ENCODE data around the gene ASB2. TPM values are rescaled to one million over a fixed set of nuclear protein-coding genes. Genes with fewer than 3 reads are reported as not detected.

ASB2 gene, protein sequence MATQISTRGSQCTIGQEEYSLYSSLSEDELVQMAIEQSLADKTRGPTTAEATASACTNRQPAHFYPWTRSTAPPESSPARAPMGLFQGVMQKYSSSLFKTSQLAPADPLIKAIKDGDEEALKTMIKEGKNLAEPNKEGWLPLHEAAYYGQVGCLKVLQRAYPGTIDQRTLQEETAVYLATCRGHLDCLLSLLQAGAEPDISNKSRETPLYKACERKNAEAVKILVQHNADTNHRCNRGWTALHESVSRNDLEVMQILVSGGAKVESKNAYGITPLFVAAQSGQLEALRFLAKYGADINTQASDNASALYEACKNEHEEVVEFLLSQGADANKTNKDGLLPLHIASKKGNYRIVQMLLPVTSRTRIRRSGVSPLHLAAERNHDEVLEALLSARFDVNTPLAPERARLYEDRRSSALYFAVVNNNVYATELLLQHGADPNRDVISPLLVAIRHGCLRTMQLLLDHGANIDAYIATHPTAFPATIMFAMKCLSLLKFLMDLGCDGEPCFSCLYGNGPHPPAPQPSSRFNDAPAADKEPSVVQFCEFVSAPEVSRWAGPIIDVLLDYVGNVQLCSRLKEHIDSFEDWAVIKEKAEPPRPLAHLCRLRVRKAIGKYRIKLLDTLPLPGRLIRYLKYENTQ
- 1 to 10 TPM; 2.4 to 2.5 TPM for total RNA-seq

DNA sequence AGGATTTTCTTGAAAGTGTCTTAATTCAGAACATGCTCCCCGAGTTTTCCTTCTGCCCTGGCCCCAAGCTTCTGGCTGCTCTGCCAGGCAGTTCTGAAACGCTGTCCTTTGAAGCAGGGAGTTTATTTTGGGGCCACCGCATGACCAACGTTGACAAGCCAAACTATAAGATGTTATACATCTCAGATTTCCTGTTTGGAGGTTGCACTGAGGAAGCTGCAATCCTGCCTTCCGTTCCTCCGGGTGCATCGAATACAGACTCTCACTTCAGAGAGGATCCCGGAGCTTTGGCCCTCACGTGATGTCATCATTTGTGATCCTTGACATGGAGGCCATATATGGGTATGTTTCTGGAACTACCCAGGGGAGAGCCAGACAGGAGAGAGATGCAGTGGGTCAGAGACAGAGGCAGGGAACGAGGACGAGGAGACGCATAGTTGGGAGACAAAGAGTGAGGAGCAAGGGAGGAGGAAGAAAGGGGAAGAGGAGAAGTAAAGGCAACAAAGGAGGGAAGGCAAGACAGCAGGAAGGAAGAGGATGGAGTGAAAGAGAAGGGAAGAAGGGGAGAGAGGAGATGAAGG, at the start of gene ASB2:
Gene ASB2, minus strand, starts transcription at position 94 of the 581 bp plus-strand sequence. CDS start 12,031 bp downstream, outside the sequence.
- H3K4me1 Mint-ChIP-seq (ENCODE audit: low read depth), result peaks cover 79% of the 10 kb centered on the region
- DNase-seq, result peak; percentile 67
- H3K27ac Mint-ChIP-seq, result peak within 1 kb of the TSS; percentile 95
- H3K4me3 Mint-ChIP-seq, result peak within 1 kb of the TSS; percentile 55
- peaks cover 22% of the 10 kb centered on the region for H3K9me3 Mint-ChIP-seq
- CTCF ChIA-PET, result interaction anchor here (1.1 to 3.5 kb wide), 3 partner anchors 9 to 37 kb away, joined by 3 to 31 read pairs (median 4); no protein-coding TSS in a partner anchor
- peaks cover 15% of the 10 kb centered on the region for H3K36me3 Mint-ChIP-seq (ENCODE audit: low read depth)
- intact Hi-C loops (cut with micrococcal nuclease), result loop anchor here (2.0 to 10.0 kb wide), 2 partner anchors 50 to 1288 kb away; partner anchors contain the start of gene OTUB2
- no peaks in the 10 kb centered on the region for H3K27me3 Mint-ChIP-seq (ENCODE audit: low read depth)

DNA sequence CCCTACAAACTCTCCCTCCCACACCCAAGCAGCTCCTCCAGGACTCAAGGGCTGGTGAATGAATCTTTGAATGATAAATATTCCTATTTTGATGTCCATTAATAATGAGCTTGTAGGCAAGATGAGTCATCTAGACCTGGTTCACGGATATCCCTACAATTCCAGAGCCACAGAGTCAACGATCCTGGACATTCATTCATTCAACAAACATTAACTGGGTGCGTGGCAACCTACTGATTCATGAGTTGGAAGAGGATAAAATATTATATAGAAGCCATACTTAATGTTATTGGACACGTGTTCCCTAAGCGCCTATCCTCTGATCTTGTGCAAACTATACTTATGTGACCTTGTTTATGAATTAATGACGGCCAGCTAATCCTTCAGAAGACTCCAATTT, 49.4 kb upstream of the ASB2 start:
- CTCF ChIA-PET, result interaction anchor here (0.8 to 1.1 kb wide), 3 partner anchors 10 to 111 kb away, joined by 3 to 7 read pairs (median 3); no protein-coding TSS in a partner anchor
- no peak overlapping the region for H3K27ac Mint-ChIP-seq

DNA sequence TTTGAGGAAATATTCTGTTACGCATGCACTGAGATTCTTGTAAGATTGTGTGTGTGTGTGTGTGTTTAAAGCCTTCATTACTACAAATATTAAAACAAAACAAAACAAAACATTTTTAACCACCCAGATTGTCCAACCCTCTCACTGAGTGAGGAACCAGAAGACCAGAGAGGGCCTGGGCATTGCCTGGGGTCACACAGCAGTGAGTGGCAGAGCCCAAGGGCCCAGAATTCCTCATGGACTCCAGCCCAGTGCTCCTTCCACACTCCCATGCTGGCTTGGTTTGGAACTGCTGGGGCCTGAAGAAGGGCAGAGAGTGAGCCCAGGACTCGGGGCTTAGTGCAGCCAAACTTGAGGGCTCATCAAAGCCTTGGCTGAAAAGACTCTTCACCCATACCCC, 48.2 kb upstream of the ASB2 start:
- Mint-ChIP-seq H3K36me3 (ENCODE audit: low read depth) (no peaks in the 10 kb centered on the region), H3K4me3 (no peak overlapping the region), H3K27me3 (ENCODE audit: low read depth) (no peaks in the 10 kb centered on the region), H3K9me3 (no peaks in the 10 kb centered on the region), H3K4me1 (ENCODE audit: low read depth) (peaks cover 34% of the 10 kb centered on the region), H3K27ac (no peak overlapping the region)
- no peak for DNase-seq
- intact Hi-C loops (cut with micrococcal nuclease), result no loop called here
- CTCF ChIA-PET, result interaction anchor here (0.8 to 1.3 kb wide), 4 partner anchors 16 to 112 kb away, joined by 3 to 4 read pairs (median 4); no protein-coding TSS in a partner anchor

More for the DNA sequence above, 49.4 kb upstream of the ASB2 start:
- no peaks in the 10 kb centered on the region for H3K9me3 Mint-ChIP-seq
- no peaks in the 10 kb centered on the region for H3K36me3 Mint-ChIP-seq (ENCODE audit: low read depth)
- H3K27me3 Mint-ChIP-seq (ENCODE audit: low read depth), result no peaks in the 10 kb centered on the region
- intact Hi-C loops (cut with micrococcal nuclease), result loop anchor here (1.0 to 2.0 kb wide), 4 partner anchors 49 to 149 kb away; partner anchors contain the start of genes ASB2, DDX24, IFI27L1 and IFI27L2
- H3K4me3 Mint-ChIP-seq, result peak overlapping the region; percentile 68
- DNase-seq, result no peak
- H3K4me1 Mint-ChIP-seq (ENCODE audit: low read depth), result peaks cover 34% of the 10 kb centered on the region

DNA sequence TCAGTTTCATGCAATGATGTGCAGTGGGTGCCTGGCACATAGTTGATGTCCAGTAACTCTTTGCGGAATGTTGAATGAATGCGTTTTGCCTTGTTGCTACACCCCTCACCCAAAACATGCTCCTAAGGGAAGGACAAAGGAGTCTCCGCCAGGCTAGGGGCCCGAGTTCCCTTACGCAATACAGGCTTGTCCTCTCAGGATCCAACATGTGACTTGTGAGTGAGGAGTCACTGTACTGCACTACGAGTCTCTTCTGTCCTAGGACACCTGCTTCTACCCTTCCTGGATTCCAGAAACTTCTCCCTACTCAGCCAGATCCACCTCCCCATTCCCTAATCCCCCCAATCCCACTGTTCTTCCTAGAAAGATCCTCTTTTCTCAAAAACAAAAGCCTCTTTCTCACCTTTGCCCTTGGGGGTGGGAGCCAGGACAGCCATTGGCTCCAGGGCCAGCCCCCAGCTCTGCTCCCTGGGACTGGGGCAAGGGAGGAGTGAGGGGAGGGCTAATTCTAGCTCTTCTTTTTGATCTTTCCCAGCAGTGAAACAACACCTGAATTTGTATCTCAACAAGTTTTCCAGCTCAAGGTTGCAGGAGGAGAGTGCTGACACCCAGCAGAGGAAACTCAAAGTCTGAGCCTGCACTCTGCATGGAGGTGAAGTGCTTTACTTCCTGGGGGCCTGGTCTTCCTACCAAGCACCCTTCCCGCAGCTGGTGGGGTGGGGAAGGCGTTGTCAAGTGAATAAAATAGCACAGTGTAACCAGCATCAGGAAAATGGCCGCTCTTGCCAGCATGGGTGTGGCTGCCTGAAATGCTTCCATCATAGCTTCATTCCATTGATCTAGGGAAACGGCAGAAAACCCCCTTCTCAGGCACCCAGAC, 46.4 kb upstream of the ASB2 start:
- intact Hi-C loops (cut with micrococcal nuclease), result no loop called here
- H3K4me3 Mint-ChIP-seq, result no peak overlapping the region
- no peaks in the 10 kb centered on the region for H3K27me3 Mint-ChIP-seq (ENCODE audit: low read depth)
- H3K9me3 Mint-ChIP-seq, result no peaks in the 10 kb centered on the region
- CTCF ChIA-PET, result interaction anchor here (0.7 to 1.9 kb wide), 5 partner anchors 13 to 114 kb away, joined by 3 to 9 read pairs (median 4); no protein-coding TSS in a partner anchor
- H3K27ac Mint-ChIP-seq, result no peak overlapping the region
- H3K4me1 Mint-ChIP-seq (ENCODE audit: low read depth), result peaks cover 23% of the 10 kb centered on the region
- DNase-seq, result no peak
- no peaks in the 10 kb centered on the region for H3K36me3 Mint-ChIP-seq (ENCODE audit: low read depth)

DNA sequence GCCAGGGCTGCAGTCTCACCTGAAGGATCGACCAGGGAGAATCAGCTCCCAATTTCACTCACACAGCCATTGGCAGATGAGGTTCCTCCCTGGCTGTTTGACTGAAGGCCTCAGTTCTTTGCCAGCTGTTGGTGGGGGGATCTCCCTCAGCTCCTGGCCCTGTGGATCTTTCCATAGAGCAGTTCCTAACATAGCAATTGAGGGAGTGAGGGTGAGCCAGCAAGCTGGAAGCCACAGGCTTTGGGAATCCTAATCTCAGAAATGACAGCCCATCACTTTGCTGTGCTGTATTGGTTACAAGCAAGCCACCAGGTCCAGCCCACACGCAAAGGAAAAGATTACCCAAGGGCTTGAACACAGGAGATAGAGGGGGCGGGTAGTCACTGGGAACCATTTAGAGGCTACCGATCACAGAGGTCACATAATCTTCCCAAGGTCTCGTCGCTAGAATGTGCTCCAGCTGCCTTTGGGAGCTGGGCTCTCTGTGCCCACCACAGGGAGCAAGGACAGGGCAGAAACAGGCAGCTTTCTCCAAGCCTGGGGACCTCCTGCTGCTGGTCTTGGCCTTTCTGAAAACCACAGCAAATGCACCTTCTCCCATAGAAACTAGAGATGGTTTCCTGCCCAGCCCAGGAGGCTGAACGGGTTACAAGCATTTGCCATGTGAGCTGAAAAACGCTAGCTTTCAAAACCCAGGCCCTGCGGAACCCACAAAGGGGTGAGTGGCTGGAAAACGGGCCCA, 45.2 kb upstream of the ASB2 start:
- CTCF ChIA-PET, result interaction anchor here (0.7 to 1.9 kb wide), 10 partner anchors 15 to 115 kb away, joined by 3 to 9 read pairs (median 4); no protein-coding TSS in a partner anchor
- H3K4me1 Mint-ChIP-seq (ENCODE audit: low read depth), result peaks cover 18% of the 10 kb centered on the region
- H3K27ac Mint-ChIP-seq, result no peak overlapping the region
- intact Hi-C loops (cut with micrococcal nuclease), result no loop called here
- no peak overlapping the region for H3K4me3 Mint-ChIP-seq
- no peaks in the 10 kb centered on the region for H3K9me3 Mint-ChIP-seq
- H3K27me3 Mint-ChIP-seq (ENCODE audit: low read depth), result no peaks in the 10 kb centered on the region
- no peak for DNase-seq
- H3K36me3 Mint-ChIP-seq (ENCODE audit: low read depth), result no peaks in the 10 kb centered on the region

DNA sequence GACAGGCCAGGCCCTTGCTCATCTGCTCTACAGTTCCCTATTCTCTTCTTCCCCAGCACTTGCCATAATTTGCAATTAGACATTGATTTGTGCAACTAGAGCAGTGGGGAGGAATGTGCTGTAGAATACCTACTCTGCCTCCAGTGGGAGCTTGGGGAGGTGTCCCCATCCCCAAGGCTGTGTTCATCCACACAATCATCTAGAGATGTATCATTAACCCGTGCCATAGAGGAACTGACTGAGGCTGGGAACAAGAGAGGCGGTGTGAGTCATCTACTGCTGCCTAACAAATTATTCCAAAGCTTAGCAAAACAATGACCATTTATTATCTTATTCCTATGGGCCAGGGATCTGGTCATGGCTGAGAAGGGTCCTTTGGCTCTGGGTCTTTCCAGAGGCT, 44.6 kb upstream of the ASB2 start:
- Mint-ChIP-seq H3K27me3 (ENCODE audit: low read depth) (no peaks in the 10 kb centered on the region), H3K4me3 (no peak overlapping the region), H3K9me3 (no peaks in the 10 kb centered on the region), H3K4me1 (ENCODE audit: low read depth) (peaks cover 16% of the 10 kb centered on the region), H3K36me3 (ENCODE audit: low read depth) (no peaks in the 10 kb centered on the region), H3K27ac (no peak overlapping the region)
- CTCF ChIA-PET, result interaction anchor here (0.6 to 1.8 kb wide), 9 partner anchors 16 to 201 kb away, joined by 3 to 6 read pairs (median 3); no protein-coding TSS in a partner anchor
- intact Hi-C loops (cut with micrococcal nuclease), result no loop called here
- DNase-seq, result no peak

DNA sequence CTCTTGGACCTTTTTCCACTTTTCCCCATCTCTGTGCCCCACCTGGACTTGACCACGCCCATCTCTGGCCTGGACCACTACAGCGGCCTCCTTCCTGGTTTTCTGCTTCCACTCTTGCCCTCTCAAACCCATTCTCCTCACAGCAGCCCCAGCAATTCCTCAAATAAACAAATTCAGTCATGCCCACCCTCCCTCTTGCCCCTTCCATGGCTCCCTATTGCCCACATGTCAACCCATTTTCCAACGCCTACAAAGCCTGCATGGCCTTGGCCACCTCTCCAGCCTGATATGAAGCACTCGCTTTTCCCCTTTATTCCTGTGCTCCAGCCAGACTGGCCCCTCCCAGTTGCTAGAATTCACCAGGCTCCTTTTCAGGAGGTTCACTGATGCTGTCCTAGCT, 43.9 kb upstream of the ASB2 start:
- DNase-seq, result no peak
- Mint-ChIP-seq H3K36me3 (ENCODE audit: low read depth) (no peaks in the 10 kb centered on the region), H3K9me3 (no peaks in the 10 kb centered on the region), H3K27me3 (ENCODE audit: low read depth) (no peaks in the 10 kb centered on the region), H3K27ac (no peak overlapping the region), H3K4me1 (ENCODE audit: low read depth) (peaks cover 12% of the 10 kb centered on the region), H3K4me3 (no peak overlapping the region)
- CTCF ChIA-PET, result interaction anchor here (0.6 to 1.7 kb wide), 4 partner anchors 28 to 202 kb away, joined by 3 to 6 read pairs (median 4); no protein-coding TSS in a partner anchor
- intact Hi-C loops (cut with micrococcal nuclease), result no loop called here

DNA sequence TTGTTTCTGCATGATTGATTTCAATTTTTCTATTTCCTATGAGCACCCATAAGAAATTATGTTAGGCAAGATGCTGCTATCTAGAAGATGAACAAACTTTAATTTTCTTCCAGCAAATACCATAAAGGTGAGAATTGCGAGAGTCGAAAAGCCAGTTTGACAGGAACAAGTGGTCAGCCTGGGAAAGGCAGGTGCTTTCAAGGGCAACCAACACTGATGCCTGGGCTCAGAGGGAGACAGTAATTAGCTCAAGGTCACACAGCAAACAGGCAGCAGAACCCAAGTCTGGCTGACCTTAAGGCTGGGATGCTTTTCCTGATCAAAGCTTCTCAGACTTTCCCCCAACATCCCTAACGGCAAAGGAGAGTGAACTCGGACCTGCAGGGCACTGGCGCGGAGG, 43.0 kb upstream of the ASB2 start:
- no peaks in the 10 kb centered on the region for H3K36me3 Mint-ChIP-seq (ENCODE audit: low read depth)
- DNase-seq, result no peak
- H3K27me3 Mint-ChIP-seq (ENCODE audit: low read depth), result no peaks in the 10 kb centered on the region
- intact Hi-C loops (cut with micrococcal nuclease), result no loop called here
- H3K4me1 Mint-ChIP-seq (ENCODE audit: low read depth), result peaks cover 12% of the 10 kb centered on the region
- CTCF ChIA-PET, result interaction anchor here (1.7 kb wide), 2 partner anchors 80 to 117 kb away, joined by 5 to 6 read pairs; no protein-coding TSS in a partner anchor
- H3K9me3 Mint-ChIP-seq, result no peaks in the 10 kb centered on the region
- H3K27ac Mint-ChIP-seq, result no peak overlapping the region
- no peak overlapping the region for H3K4me3 Mint-ChIP-seq

DNA sequence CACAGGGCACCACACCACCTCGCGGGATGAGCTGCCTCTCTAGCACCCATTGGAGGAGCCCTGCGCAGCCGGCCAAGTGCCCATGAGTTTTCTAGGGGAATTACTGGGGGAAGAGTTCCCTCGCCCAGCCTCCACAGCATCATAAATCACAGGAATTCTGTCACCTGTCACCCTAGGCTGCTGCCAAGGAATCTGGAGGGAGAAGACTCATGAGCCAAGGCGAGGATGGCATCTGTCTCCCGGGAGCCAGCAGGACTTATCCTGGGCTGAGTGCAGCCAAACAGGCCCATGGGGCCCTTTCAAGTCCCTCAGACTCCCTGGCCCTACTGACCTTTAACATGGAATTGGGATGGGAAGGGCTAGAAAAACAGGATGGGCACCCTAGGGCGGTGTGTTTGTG, 41.9 kb upstream of the ASB2 start:
- CTCF ChIA-PET, result interaction anchor here (1.2 to 1.5 kb wide), 2 partner anchors 13 to 79 kb away, joined by 4 read pairs; no protein-coding TSS in a partner anchor
- intact Hi-C loops (cut with micrococcal nuclease), result no loop called here
- no peaks in the 10 kb centered on the region for H3K36me3 Mint-ChIP-seq (ENCODE audit: low read depth)
- no peaks in the 10 kb centered on the region for H3K9me3 Mint-ChIP-seq
- no peak for DNase-seq
- H3K4me3 Mint-ChIP-seq, result no peak overlapping the region
- H3K27me3 Mint-ChIP-seq (ENCODE audit: low read depth), result no peaks in the 10 kb centered on the region
- H3K27ac Mint-ChIP-seq, result no peak overlapping the region
- peaks cover 12% of the 10 kb centered on the region for H3K4me1 Mint-ChIP-seq (ENCODE audit: low read depth)

DNA sequence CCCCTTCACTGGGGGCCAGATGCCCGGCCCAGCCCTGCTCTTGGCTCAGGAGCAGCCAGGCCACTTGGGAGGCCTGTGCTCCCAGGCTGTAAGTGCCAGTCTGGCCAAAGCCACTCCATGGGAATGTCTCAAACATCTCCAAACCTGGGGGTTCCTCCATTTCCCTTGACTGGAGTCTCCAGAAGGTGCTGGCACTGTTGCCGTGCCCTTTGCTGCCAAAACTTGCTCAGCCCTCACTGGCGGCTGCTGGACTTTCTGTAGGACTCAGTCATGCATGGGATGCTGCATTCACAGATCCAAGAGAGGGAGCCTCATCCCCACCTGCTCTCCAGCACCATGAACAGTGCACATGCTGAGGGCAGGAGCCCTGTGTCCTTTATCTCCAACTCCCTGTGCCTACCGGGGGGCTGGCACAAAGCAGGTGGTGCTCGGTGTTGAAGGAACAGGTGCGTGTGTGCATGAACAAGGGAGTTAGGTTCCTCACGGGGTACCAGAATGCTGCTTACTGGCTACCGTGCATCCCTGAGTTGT, 40.1 kb upstream of the ASB2 start:
- intact Hi-C loops (cut with micrococcal nuclease), result no loop called here
- CTCF ChIA-PET, result interaction anchor here (0.8 to 1.5 kb wide), 2 partner anchors 17 to 77 kb away, joined by 3 to 4 read pairs; no protein-coding TSS in a partner anchor
- H3K36me3 Mint-ChIP-seq (ENCODE audit: low read depth), result no peaks in the 10 kb centered on the region
- H3K4me1 Mint-ChIP-seq (ENCODE audit: low read depth), result peaks cover 10% of the 10 kb centered on the region
- DNase-seq, result no peak
- H3K4me3 Mint-ChIP-seq, result no peak overlapping the region
- H3K9me3 Mint-ChIP-seq, result no peaks in the 10 kb centered on the region
- H3K27me3 Mint-ChIP-seq (ENCODE audit: low read depth), result no peaks in the 10 kb centered on the region
- H3K27ac Mint-ChIP-seq, result no peak overlapping the region

Measured in activated naive CD4-positive, alpha-beta T cell treated with anti-CD3 and anti-CD28 coated beads for 36 hours (primary cell).